Measurements from ENCODE around the gene TMED8.

DNA sequence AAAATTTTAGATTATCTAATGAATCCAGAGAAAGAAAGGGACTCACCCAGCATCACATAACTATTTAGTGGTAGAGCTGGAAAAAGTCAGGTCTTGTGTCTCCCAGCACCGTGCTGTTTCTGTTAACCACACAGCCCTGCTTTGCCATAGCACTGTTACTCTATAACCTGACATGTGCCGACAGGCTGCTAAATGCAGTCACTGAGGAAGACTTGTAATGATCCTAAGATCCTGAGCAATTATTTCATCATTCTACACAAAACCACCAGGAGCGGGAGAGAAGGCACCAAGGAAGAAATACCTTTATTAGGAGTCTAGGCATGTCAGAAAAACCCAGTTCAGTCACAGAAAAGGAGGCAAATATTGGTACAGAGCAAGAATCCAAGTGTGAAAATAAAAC lies 49.5 kb upstream of the TMED8 start:
- TF ChIP-seq, protein P1, sequence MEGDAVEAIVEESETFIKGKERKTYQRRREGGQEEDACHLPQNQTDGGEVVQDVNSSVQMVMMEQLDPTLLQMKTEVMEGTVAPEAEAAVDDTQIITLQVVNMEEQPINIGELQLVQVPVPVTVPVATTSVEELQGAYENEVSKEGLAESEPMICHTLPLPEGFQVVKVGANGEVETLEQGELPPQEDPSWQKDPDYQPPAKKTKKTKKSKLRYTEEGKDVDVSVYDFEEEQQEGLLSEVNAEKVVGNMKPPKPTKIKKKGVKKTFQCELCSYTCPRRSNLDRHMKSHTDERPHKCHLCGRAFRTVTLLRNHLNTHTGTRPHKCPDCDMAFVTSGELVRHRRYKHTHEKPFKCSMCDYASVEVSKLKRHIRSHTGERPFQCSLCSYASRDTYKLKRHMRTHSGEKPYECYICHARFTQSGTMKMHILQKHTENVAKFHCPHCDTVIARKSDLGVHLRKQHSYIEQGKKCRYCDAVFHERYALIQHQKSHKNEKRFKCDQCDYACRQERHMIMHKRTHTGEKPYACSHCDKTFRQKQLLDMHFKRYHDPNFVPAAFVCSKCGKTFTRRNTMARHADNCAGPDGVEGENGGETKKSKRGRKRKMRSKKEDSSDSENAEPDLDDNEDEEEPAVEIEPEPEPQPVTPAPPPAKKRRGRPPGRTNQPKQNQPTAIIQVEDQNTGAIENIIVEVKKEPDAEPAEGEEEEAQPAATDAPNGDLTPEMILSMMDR (IDR thresholded peaks at IDR 0.05), result no peak
- TF ChIP-seq ZFX (IDR thresholded peaks at IDR 0.05; ENCODE audit: borderline replicate concordance), result no peak
